GM19328 (cell line): ENCODE results near the gene PANX3.
A peak's percentile ranks its signal among the peaks of the same experiment; 100 is the strongest.

Experiments used
- ATAC-seq: cut with Tn5 transposase; IDR thresholded peaks from one replicate; pipeline ENCODE4 v1.9.1; 2021; ENCODE audit warnings: mild to moderate bottlenecking, moderate library complexity; ENCODE audit not compliant: unreplicated experiment

PANX3 gene

DNA sequence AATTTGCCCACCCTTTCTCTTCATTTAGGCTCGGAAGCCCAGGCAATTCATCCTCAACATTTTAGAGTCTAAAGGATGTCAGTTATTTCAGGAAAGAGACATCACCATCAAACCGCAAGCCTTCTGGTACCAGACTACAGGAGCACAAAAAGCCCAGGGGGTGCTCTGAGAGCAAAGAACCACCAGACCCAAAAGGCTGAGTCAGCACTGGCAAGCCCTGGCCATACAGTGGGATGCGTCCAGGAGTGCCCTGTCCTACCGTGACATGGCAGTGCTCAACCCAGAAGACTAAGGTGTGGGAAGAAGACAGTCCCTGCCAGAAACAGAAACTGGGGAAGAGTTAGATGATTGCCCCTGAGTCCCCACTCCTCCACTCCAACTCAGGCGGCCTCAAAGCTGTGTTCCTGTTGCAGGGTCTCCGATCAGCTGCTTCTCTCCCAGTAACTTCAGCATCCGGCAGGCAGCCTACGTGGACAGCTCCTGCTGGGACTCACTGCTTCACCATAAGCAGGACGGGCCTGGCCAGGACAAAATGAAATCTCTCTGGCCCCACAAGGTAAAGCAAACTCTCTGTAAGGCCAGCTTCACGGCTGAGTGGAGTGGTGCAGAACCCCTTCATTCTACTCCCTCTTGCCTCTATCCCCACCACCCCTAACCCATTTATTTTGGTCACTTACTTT lies 1.5 kb downstream of the PANX3 start:
- no peak for ATAC-seq

DNA sequence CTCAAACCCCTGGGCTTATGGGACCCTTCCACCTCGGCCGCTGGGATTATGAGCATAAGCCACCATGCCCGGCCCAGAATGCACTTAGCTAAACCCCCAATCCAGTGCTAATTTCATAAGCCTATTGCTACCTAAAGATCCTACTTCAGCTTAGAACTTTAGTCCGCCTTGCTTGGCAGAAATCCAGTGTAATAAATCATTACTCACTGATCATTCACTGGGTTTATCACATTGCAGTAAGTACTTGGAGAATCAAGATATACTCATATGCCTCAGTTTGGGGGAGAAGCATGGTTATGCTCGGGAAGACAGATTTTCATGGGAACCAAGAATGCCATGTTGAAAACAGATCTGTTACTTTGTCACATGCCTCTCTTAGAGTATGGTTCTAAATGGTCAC lies 7.6 kb downstream of the PANX3 start:
- ATAC-seq, result no peak

DNA sequence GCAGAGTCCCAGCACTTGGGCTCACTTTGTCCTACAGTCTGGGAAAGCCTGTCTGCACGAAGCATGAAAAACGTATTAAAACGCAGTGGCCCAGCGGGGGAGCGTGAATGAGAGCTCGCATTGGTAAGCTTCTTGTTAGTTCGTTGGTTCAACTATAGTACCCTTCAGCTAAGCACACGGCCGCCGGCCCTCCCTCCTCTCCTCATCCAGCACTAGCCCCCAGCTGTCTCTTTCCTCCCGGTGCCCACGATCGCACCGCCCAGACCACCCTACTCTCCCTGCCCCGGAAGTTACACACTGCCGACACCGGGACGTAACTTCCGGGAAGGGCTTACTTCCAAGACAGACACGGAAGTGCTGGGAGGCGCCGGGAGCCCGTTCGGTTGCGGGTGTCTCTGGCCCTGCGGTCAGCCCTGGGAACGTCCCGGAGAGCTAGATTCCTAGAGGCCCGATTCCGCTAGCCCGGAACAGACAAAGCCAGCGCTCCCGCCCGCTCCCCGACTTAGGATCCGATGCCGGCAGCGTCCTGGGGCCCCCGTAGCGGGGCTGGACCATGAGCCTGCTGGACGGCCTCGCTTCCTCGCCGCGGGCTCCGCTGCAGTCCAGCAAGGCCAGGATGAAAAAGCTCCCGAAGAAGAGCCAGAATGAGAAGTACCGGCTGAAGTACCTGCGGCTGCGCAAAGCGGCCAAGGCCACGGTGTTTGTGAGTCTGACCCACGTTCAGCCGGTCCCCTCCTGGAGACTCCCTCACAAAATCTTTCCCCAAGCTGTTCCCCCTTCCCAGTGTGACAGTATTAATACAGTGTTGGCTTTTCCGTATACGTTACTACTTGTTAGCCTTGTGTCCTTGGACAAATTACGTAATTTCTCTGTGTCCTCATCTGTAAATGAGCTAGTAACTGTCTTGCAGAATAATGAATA lies 11.6 kb downstream of the PANX3 start, which contains the start of gene TBRG1:
TBRG1 (plus strand) TSS at position 334 of the 921 bp plus-strand sequence; CDS start at position 554, 220 bp downstream.
- peak; percentile 99 for ATAC-seq

DNA sequence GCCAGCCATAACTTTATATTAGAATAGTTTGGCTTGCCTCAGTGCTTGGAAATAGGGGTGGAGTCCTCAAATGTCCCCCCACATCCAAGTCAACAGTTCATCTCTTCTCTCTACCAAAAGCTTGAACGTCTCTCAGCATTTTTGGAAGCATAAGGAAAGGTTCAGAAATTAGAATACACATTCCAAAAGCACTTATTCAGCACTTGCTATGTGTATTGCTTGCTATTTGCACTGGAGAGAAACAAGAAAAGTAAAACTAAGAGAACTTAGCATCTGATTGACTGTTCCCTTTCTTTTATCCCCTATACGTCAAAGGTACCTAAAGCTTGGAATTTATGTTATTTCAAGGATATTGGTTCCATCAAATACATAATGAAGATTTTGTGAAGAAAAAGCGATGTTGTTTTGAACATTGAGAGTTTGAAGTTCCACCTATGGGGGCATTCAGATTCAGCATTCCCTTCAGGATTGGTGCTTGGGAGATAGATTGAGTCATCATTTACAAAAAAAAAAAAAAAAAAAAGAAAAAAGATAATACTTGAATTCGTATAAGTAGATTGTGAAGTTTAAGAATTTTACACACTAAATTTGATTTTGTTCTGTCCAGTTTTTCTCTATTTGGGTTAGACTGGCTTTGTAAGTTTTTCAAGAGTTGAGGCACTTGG lies 12.8 kb downstream of the PANX3 start:
- ATAC-seq, result no peak

DNA sequence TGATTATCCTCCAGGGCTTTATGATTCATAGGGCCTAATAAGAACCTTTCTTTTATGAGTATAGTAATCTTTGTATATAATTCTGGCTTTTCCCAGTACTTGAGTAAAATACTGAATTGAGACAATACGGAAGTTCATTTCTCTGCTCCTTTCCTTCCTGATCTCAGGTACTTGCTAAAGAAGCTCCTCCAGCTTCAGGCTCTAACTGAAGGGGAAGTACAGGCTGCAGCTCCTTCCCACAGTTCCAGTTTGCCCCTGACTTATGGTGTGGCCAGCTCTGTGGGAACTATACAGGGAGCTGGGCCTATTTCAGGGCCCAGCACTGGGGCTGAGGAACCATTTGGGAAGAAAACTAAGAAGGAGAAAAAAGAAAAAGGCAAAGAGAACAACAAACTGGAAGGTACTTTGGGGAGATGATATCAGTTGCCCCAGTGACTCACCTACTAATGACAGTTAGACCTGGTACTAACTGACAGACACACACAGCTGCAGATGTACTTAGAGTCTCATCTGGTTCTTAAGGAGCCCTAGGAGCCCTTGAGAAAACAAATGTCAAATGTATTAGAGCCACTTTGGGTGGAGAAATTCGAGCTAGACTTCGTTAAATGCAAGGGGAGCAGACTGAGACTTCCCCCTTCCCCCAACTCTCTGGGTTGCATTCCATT lies 14.4 kb downstream of the PANX3 start:
- no peak for ATAC-seq

DNA sequence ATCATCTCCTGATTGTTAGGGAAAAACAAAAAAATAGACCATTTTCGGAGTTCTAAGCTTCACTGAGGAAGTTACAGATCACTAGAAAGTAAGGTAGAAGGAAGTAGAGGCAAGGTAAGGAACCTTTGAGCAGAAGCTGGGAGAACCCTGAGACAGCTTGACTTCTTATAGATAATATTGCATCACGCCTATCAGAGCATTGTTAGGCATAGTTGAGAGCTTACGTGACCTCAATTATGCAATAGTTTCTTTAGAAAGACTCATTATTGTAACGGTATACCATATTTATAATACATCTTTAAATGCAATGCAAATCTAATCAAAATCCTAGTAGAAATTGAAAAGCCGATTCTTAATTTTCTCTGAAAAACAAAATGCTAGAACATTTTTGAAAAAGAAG lies 16.3 kb downstream of the PANX3 start:
- no peak for ATAC-seq

DNA sequence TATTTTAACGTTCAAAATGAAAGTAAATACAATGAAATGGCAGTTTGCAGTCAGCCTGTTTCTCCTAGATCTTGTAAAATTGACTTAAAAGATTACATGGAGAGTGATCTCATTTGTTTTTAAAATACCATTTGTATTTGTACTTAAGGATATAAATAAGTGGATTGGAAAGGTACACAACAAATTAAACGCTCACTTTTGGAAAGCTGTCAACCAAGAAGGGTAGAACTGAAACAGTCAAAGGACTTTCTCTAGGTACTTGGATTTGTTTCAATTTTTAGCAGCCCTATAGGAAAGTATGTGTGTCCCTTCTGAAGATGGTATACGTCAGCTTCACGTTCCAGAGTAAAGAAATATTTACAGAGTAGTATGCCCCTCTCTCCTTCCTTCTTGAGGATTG lies 18.7 kb downstream of the PANX3 start:
- no peak for ATAC-seq

DNA sequence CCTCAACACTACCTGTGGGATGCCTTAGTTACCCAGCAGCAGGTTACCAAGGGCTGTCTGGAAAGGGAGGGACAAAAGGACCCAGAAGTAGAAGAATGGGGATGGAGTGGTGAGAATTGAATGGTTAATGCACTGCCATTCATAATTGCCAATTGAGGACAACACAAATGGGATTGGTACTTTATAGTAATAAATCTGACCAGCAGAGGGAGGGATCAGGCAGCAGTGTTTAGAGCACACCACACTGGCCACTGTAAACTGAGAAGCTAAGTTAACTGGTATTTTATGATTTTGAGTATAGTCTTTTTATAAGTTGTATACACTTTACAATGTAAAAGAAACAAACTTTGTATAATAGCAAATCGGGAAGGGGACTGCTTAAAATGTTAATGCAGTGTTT lies 22.1 kb downstream of the PANX3 start:
- ATAC-seq, result no peak

DNA sequence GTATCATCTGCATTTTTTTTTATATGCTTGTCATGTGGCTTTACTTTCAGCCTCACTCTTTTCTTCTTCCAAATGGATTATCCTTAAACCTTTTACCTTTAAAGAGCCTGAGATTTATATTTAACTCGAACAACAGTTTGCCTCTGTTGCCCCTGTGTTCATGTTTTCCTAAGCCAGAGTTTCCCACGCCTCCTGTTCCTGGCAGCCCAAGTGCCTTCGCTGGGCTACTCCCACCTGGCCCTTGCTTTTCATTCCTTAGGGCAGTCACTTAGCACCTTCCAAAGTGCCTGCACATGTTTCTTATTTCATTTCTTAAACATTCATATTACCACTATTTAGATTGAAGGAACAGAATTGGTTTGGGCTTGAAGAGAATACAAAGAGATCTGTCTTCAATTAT lies 24.7 kb downstream of the PANX3 start:
- no peak for ATAC-seq

DNA sequence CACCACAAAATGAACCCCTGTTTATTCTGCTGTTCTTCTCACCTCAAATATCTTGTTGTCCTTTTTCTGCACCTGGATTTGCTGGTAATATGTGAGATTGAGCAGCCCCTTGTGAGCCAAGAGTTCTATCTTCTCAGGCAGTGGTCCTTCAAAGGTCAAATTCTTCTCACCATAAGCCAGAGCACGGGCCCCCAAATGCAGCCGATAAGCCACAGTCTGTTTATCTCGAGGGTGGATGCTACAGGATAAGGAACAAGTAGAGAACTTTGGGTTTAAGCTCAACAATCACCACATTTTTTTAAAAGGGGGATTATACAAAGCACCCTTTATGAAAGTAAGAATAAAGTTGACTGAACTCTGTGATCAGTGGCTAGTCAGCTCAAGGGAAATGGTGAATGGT lies 27.3 kb downstream of the PANX3 start:
- no peak for ATAC-seq

DNA sequence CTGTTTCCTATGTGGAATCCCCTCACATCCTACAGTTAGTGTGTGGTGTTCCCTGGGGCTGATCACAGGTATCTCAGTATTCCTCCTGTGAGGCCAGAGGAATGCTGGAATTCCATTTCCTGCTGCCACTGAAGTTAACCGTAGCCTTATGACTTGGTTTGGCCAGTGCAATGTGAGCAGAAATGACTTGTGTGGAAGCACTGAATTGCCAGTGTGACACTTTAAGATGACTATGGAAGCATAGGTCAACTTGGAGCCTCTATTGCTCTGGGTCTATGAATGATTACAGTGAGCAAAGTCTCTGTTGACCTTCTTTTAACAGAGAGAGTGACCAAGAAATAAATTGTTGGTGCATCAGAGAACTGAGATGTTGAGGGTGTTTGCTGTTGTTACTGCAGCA lies 28.0 kb downstream of the PANX3 start:
- ATAC-seq, result no peak

DNA sequence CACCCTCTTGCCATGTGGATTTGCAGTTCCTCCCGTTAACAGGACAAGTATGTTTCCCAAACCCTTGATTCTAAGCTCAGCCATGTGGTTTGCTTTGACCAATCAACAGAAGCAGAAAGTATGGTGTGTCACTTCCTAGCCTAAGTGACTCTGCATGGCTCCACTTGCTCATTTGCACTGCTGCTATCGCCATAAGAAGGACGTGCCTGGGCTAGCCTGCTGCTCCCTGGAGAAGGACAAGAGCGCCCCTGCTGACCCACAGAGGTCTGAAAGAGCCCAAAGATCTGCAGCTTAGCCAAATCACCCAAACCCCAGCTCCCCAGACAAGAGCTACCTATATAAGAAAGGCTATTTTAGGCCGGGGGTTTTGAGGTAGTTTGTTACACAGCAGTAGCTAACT lies 29.4 kb downstream of the PANX3 start:
- no peak for ATAC-seq

DNA sequence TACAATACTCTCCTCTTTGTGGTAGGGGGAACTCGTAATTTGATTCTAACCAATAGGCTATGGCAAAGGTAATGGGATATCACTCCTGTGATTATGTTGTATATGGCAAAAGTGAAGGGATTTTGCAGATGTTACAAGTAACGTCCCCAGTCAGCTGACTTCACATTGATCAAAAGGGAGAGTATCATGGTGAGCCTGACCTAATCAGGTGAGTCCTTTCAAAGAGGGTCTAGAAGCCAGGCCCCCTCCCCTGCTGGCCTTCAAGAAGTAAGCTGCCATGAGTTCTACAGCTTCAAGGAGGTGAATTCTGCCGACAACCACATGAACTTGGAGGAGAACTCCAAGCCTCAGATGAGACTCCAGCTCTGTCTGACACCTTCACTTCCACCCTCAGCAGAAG lies 31.4 kb downstream of the PANX3 start:
- no peak for ATAC-seq

DNA sequence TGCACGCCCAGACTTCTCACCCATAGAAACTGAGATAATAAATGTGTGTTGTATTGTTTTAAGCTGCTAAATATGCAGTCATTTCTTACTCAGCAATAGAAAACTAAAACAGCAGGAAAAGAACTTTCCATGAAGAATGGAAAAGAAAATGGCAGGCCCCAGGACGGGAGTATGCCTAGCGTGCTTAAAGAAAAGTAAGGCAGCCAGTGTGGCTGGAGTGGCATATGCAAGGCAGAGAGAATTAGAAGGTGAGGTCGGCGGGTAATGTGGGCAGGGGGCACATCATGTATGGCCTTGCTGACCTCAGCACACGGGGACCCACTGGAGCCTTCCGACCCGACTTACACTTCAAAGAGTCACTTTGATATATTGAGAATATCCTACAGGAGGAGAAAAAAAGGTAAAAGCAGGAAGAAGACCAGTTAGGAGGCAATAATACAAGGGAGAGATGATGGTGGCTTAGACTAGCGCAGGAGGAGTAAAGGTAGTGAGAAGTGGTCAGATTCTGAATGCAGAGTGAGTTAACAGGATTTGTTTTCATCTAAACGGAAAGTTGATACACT lies 31.9 kb downstream of the PANX3 start:
- no peak for ATAC-seq

DNA sequence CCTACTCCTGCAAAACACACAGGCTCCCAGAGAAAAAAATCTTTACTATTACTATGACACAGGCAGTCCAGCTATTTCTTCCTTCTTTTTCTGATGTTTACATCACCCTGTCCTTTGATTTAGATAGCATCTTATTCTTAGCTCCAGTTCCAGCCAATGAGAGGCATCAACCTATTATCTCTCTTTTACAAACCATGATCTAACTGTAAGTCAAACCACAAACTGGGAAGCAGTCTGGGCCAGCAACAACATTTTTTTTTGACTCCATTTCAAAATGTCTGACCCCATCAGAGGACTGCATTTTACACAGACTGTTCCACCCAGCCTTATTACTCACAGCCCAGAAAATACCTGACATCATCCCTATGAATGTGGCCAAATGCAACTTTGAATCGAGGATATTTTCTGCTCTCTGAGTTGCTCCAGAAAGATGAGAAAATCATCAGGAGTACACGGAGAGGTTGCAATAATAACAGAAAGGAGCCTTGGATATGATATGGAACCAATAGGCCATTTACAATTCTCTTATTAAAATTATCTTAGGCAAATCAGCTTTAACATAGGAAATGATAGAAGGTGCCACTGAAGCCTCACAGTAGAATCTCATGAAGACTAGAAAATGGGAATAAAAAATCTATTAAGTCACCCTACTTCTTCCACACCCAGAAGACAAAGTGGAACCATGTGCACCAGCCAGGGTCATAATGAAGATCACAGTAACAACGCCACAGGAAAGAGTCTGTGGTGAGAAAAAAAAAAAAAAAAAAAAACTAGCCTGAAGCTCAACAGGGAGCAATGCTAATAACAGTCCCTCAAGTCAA lies 32.6 kb downstream of the PANX3 start:
- no peak for ATAC-seq

DNA sequence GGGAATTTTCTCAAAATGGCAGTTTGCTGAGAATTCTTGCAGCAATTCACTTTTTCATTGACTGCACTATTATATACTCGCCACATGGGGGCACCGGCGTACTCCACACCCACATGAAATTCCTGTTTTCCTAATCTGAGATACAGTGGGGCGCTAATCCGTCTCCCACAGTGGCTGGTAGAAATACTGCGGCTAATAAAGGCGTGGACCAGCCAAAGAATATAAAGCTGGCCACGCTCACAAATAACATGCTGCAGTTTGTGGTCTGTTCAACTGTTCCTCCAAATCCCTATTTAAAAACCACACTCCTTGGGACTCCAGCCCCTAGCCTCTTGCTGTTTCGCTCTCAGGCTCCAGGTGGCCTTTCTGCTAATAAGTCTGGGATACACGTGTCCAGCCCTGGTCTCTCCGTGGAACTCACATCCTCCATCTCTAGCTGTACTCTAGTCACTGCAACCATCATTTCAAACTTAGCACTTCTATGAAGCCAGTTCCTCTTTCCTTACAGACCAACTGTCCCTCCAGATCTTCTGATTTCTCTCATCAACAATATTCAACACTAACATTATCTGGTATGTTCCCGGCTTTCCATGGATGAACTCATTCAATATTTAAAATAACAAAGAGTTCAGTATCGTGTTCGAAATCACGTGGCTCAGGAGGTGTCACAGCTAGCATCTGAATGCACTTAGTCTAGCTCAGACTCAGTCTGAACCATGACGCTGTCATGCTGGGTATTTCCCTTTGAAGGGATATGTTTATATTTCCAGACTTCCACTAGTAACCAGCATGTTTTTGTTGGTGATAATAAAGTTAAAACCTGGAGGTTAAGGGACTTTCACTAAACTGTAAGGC lies 33.4 kb downstream of the PANX3 start:
- ATAC-seq, result no peak

DNA sequence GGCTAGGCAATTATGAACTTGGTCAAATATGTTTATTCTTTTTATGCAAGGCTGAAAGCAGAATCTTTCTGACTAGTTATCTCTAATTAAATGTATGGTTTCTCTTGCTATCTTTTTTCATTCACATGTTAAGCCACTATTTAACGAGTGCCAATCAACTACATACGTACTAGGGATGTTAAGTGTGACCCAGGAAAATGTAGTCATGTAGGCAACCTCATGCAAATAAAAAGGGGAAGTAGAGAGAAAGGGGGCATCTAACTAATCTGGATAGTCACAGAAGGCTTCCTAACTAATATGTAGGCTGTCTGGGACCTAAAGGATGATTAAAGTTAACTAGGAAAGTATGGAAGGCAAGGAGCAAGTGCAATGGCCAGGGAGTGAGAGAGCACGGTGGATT lies 34.9 kb downstream of the PANX3 start:
- ATAC-seq, result no peak

DNA sequence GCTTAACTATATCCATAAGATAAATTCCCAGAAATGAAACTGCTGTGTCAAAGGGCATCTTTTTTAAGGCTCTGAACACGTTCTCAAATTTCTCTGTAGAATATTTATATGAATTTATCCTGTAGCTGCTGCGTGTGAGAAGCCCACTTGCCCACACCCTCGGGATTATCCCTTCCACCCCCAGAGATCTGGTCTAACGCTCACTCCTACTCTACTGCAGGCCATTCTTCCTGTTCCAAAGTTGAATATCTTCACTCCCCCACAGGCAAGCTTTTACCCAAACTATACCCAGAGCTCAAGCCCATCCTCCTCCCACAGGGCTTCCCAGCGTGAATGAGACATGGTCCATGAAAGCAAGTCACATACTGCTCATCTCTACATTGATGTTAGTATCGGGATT lies 37.4 kb downstream of the PANX3 start:
- ATAC-seq, result no peak
